Lower lobe of right lung (tissue), 2 donors: ENCODE measurements around the gene ZNF200. TPM values are rescaled to one million over a fixed set of nuclear protein-coding genes. Genes with fewer than 3 reads are reported as not detected.
A peak's percentile ranks its signal among the peaks of the same experiment; 100 is the strongest.

Source experiments
- ATAC-seq, 2 donors: fragments of 200-7000 bp; cut with Tn5 transposase; one replicate each; pipeline ENCODE4 v1.9.1; 2020 to 2022; ENCODE audit warnings: mild to moderate bottlenecking in 2 of 2, moderate library complexity in 2 of 2
- DNase-seq: peaks from one replicate; pipeline ENCODE4 v3.0.0-alpha.2; 2020
- H3K27ac ChIP-seq: fragments of 200-600 bp; one replicate; pipeline ENCODE4 v1.8.0; 2022
- H3K27me3 ChIP-seq: fragments of 200-600 bp; one replicate; pipeline ENCODE4 v1.8.0; 2022; ENCODE audit warnings: low read depth
- H3K36me3 ChIP-seq: fragments of 200-600 bp; one replicate; pipeline ENCODE4 v1.8.0; 2022; ENCODE audit warnings: mild to moderate bottlenecking
- H3K4me1 ChIP-seq: fragments of 200-600 bp; one replicate; pipeline ENCODE4 v1.8.0; 2022
- H3K4me3 ChIP-seq: fragments of 200-600 bp; one replicate; pipeline ENCODE4 v1.8.0; 2022; ENCODE audit warnings: mild to moderate bottlenecking
- H3K9me3 ChIP-seq: fragments of 200-600 bp; one replicate; pipeline ENCODE4 v1.8.0; 2022
- intact Hi-C: fragments of 100-400 bp; cut with DNase I; formaldehyde crosslinking; loops from one replicate; pipeline ENCODE4 v1.11.0; 2022
- total RNA-seq: library from RNA; stranded (reverse); fragmentation: NEBNext Ultra II Directional; extraction: Animal tissue kit (Norgen Biotek cat#: 25700); gene quantifications from one replicate; pipeline ENCODE4 v1.2.1, GENCODE V29; 2021
- TF ChIP-seq, protein P1 (sequence below): fragments of 200-600 bp; IDR thresholded peaks from one replicate; pipeline ENCODE4 v1.8.0; 2022; ENCODE audit warnings: antibody characterized with exemption, mild to moderate bottlenecking
- donor health status: DM: no; HTN: yes; CAD: no; lungs with severe emphysema.

The ZNF200 gene
- total RNA-seq, 1 donor from 2014 or later = 12.0 TPM

DNA sequence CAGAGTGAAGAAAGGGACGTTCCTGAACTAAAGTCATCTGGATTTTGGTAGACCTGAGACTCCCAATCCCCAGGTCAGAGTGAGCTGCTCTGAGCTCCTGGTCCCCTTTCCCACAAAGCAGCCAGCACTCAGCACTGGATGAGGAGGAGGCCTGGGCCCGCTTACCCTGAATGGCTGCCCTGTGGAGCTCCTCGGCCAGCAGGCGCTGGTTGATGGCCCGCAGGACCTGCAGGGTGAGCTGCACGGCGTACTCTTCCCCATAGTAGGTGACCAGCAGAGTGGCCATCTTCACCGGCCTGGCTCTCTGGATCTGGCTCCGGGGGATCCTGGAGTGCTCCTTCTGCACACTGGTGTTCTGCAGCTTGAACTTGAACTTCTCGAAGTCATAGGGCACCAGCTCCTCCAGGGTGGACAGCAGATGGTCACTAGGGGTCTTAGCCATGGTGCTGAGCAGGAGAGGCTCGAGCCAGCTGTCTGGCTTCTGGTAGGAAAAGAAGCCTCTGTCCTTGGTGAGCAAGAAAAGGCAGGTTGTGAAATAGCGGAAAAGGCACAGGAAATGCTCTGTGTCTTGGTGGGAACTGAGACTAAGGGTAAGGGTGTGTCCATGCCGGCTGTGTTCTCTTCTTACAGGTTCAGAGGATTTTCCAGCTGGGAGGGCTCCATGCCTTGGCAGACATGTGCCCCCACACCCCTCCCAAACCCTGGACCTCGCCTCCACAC lies 21.3 kb upstream of the ZNF200 start, which contains the start of gene MEFV:
Gene MEFV, minus strand, starts transcription at position 488 of the 720 bp plus-strand sequence. Its CDS starts 46 bp downstream, at position 442.
- peaks cover 10% of the 10 kb centered on the region for H3K4me1 ChIP-seq
- TF ChIP-seq, protein P1, sequence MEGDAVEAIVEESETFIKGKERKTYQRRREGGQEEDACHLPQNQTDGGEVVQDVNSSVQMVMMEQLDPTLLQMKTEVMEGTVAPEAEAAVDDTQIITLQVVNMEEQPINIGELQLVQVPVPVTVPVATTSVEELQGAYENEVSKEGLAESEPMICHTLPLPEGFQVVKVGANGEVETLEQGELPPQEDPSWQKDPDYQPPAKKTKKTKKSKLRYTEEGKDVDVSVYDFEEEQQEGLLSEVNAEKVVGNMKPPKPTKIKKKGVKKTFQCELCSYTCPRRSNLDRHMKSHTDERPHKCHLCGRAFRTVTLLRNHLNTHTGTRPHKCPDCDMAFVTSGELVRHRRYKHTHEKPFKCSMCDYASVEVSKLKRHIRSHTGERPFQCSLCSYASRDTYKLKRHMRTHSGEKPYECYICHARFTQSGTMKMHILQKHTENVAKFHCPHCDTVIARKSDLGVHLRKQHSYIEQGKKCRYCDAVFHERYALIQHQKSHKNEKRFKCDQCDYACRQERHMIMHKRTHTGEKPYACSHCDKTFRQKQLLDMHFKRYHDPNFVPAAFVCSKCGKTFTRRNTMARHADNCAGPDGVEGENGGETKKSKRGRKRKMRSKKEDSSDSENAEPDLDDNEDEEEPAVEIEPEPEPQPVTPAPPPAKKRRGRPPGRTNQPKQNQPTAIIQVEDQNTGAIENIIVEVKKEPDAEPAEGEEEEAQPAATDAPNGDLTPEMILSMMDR = no peak
- peak within 1 kb of the TSS; percentile 56 for H3K27ac ChIP-seq
- DNase-seq = no peak
- H3K36me3 ChIP-seq = no peaks in the 10 kb centered on the region
- no peaks in the 10 kb centered on the region for H3K9me3 ChIP-seq
- H3K27me3 ChIP-seq = peaks cover 5% of the 10 kb centered on the region
- intact Hi-C loops = no loop called here
- peak; percentile 61 to 69 for ATAC-seq
- H3K4me3 ChIP-seq = peak within 1 kb of the TSS; percentile 46

GRCh38 chr16:3254309-3254708 lies 19.4 kb upstream of the ZNF200 start:
- Histone ChIP-seq H3K36me3 (no peaks in the 10 kb centered on the region), H3K4me3 (no peak overlapping the region), H3K4me1 (peaks cover 10% of the 10 kb centered on the region), H3K27ac (no peak overlapping the region), H3K9me3 (no peaks in the 10 kb centered on the region), H3K27me3 (peaks cover 5% of the 10 kb centered on the region)
- DNase-seq = no peak
- intact Hi-C loops = no loop called here
- TF ChIP-seq, protein P1 = no peak
- no peak for ATAC-seq

- DNase-seq = no peak
- ATAC-seq = no peak
- H3K4me1 ChIP-seq = peaks cover 7% of the 10 kb centered on the region
- no peak overlapping the region for H3K4me3 ChIP-seq
- H3K27me3 ChIP-seq = peaks cover 5% of the 10 kb centered on the region
- H3K27ac ChIP-seq = no peak overlapping the region
- H3K9me3 ChIP-seq = no peaks in the 10 kb centered on the region
- TF ChIP-seq, protein P1 = no peak
- intact Hi-C loops = no loop called here
- no peaks in the 10 kb centered on the region for H3K36me3 ChIP-seq
These were observed 18.0 kb upstream of the ZNF200 start for GRCh38 chr16:3252967-3253366.

GRCh38 chr16:3249451-3249850 lies 14.5 kb upstream of the ZNF200 start:
- H3K4me1 ChIP-seq = no peaks in the 10 kb centered on the region
- intact Hi-C loops = no loop called here
- no peak for ATAC-seq
- peaks cover 3% of the 10 kb centered on the region for H3K36me3 ChIP-seq
- H3K4me3 ChIP-seq = no peak overlapping the region
- TF ChIP-seq, protein P1 = no peak
- H3K9me3 ChIP-seq = no peaks in the 10 kb centered on the region
- H3K27ac ChIP-seq = no peak overlapping the region
- DNase-seq = no peak
- H3K27me3 ChIP-seq = no peaks in the 10 kb centered on the region

GRCh38 chr16:3249020-3249419 lies 14.1 kb upstream of the ZNF200 start:
- H3K4me1 ChIP-seq = no peaks in the 10 kb centered on the region
- ATAC-seq (no peak), DNase-seq (no peak)
- TF ChIP-seq, protein P1 = no peak
- H3K9me3 ChIP-seq = no peaks in the 10 kb centered on the region
- intact Hi-C loops = no loop called here
- H3K27me3 ChIP-seq = no peaks in the 10 kb centered on the region
- no peak overlapping the region for H3K27ac ChIP-seq
- no peak overlapping the region for H3K4me3 ChIP-seq
- peaks cover 3% of the 10 kb centered on the region for H3K36me3 ChIP-seq
